Bronchial epithelial cell (primary cell): ENCODE results near the gene ERFE. TPM values are rescaled to one million over a fixed set of nuclear protein-coding genes. Genes with fewer than 3 reads are reported as not detected.

ENCODE experiments used
- DNase-seq: peaks from one replicate; pipeline ENCODE4 v3.0.0-alpha.2; 2010; ENCODE audit warnings: low read depth
- FAIRE-seq: peaks from 2 replicates; lab custom pipeline; 2011; peaks lifted over from hg19 to GRCh38; lab: Jason Lieb, UNC
- H3K27me3 ChIP-seq: 2 replicates; pipeline ENCODE4 v1.5.1; 2011; ENCODE audit warnings: low read length; ENCODE audit not compliant: control insufficient read depth, insufficient read depth
- H3K36me3 ChIP-seq: 2 replicates; pipeline ENCODE4 v1.5.1; 2011; ENCODE audit warnings: low read length; ENCODE audit not compliant: control insufficient read depth, insufficient read depth
- H3K4me3 ChIP-seq: 2 replicates; pipeline ENCODE4 v1.5.1; 2011; ENCODE audit warnings: mild to moderate bottlenecking, low read depth, low read length, control low read depth
- total RNA-seq: library from RNA; depleted of rRNA; stranded (reverse); fragments of >200 nt; gene quantifications from 2 replicates; pipeline ENCODE4 v1.2.1, GENCODE V29; 2014
- TF ChIP-seq, protein P1 (sequence below): IDR thresholded peaks from 2 replicates; pipeline ENCODE4 v1.5.1; 2011; ENCODE audit warnings: mild to moderate bottlenecking, moderate library complexity, low read length, control low read depth, inconsistent platforms; ENCODE audit not compliant: insufficient read depth, severe bottlenecking

ERFE gene
- total RNA-seq, 1 donor from 2014 or later: 4.2 TPM

DNA sequence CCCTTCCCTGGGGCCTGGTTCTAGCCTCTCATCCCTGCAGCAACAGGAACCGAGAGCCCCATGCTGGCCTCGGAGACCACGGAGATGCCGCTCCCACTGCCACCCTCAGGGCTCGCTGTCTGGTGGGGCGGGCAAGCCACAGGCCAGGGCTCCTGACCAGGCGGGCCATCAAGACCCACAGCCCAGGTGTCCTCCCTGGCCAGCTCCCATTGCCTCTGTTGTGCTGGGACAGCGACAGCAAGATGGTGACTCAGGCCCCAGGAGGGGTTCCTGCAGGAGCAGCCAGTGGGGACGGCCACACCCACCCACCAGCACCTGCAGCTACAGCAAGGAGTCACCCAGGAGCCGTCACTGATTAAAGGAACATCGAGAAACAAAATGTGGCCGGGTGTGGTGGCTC is 12.9 kb upstream of the ERFE start:
- no peak overlapping the region for H3K4me3 ChIP-seq
- TF ChIP-seq, protein P1, sequence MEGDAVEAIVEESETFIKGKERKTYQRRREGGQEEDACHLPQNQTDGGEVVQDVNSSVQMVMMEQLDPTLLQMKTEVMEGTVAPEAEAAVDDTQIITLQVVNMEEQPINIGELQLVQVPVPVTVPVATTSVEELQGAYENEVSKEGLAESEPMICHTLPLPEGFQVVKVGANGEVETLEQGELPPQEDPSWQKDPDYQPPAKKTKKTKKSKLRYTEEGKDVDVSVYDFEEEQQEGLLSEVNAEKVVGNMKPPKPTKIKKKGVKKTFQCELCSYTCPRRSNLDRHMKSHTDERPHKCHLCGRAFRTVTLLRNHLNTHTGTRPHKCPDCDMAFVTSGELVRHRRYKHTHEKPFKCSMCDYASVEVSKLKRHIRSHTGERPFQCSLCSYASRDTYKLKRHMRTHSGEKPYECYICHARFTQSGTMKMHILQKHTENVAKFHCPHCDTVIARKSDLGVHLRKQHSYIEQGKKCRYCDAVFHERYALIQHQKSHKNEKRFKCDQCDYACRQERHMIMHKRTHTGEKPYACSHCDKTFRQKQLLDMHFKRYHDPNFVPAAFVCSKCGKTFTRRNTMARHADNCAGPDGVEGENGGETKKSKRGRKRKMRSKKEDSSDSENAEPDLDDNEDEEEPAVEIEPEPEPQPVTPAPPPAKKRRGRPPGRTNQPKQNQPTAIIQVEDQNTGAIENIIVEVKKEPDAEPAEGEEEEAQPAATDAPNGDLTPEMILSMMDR: no peak
- no peaks in the 10 kb centered on the region for H3K27me3 ChIP-seq
- FAIRE-seq (no peak), DNase-seq (no peak)
- no peaks in the 10 kb centered on the region for H3K36me3 ChIP-seq

DNA sequence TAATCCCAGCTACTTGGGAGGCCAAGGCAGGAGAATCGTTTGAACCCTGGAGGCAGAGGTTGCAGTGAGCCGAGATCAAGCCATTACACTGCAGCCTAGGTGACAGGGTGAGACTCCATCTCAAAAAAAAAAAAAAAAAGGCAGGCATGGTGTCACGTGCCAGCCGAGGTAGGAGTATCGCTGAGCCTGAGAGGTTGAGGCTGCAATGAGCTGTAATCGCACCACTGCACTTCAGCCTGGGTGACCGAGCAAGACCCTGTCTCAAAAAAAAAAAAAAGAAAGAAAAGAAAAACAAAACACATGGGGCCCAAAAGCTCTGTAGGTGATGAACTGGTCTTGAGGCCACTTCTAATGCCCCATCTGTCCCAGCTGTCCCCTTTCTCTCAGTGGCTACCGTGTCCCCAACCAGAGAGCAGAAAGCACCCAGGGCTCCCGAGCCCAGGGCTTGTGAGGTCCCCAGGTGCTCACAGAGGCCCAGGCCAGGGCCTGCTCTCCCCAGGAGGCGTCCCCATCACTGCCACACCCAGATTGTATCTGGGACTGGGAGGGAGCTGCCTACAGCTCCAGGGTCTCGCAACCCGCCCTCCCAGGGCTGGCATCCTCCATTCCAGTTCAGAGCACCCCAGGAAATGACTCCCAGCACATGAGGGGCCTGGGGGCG is 11.8 kb upstream of the ERFE start:
- Histone ChIP-seq H3K27me3 (no peaks in the 10 kb centered on the region), H3K4me3 (no peak overlapping the region), H3K36me3 (no peaks in the 10 kb centered on the region)
- FAIRE-seq (no peak), DNase-seq (no peak)
- TF ChIP-seq, protein P1: no peak

DNA sequence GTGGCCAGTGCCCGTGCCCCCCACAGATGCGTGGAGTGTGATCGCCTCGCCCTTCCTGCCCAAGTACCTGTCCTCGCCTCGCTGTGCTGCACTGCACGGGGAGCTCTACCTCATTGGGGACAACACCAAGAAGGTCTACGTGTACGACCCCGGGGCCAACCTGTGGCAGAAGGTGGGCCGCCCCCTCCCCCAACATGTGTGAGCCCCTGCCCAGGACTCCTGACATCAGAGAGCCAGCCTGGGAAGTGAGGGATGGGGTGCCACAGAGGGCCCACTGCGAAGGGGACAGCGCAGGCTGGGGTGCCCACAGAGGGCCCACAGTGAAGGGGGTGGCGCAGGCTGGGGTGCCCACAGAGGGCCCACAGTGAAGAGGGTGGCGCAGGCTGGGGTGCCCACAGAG is 9.8 kb upstream of the ERFE start:
- Histone ChIP-seq H3K36me3 (no peaks in the 10 kb centered on the region), H3K4me3 (no peak overlapping the region), H3K27me3 (no peaks in the 10 kb centered on the region)
- no peak for FAIRE-seq
- TF ChIP-seq, protein P1: no peak
- no peak for DNase-seq

DNA sequence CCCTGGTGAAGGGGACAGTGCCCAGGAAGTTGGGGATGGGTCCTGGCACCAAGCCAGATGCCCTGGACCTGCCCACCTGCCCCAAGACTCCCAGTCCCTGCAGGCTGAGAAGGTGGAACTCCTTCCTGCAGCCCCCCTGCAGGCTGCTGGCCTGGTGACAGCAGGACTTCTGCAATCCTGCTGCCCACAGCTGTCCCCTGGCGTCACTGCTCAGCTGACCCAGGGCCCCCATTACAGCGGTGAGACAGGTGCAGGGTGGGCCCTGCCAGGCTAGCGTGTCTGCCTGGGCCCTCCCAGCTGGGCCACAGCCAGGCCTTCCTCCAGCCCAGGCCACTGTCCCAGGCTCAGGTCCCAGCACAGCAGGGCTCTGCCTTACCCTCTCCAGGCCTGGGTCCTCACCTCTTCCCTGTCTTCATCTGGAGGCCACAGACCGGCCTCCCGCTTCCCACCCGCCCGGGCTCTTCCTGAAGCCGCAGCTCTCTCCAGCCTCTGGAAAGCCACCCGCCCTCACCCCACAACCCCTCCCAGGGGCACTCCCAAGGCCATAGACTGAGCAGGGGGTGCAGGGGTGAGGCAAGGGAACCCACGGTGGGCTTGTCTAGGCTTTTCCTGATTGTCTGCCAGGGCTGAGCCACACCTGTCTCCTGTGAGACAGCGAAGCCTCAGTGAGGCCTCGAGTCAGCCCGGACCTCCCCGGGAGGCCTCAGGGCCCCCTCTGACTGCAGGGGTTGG is 8.8 kb upstream of the ERFE start:
- FAIRE-seq: no peak
- H3K27me3 ChIP-seq: no peaks in the 10 kb centered on the region
- H3K36me3 ChIP-seq: no peaks in the 10 kb centered on the region
- no peak for DNase-seq
- TF ChIP-seq, protein P1: no peak
- no peak overlapping the region for H3K4me3 ChIP-seq

DNA sequence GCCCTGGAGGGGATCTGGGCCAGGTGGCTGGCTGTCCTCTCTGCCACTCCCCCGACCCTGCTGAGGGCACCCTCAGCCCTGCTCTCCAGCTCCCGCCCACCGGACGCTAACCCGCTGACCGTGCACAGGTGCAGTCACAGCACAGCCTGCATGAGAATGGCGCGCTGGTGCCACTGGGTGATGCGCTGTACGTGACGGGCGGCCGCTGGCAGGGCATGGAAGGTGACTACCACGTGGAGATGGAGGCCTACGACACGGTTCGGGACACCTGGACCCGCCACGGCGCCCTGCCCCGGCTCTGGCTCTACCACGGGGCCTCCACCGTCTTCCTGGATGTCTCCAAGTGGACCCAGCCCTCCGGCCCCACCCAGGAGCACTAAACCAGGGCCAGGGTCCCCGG is 8.1 kb upstream of the ERFE start:
- FAIRE-seq (no peak), DNase-seq (no peak)
- no peaks in the 10 kb centered on the region for H3K27me3 ChIP-seq
- TF ChIP-seq, protein P1: no peak
- H3K36me3 ChIP-seq: no peaks in the 10 kb centered on the region
- H3K4me3 ChIP-seq: no peak overlapping the region
